Liver (tissue), 3 donors: ENCODE measurements around the gene PGGHG.

ENCODE experiments used
- CTCF ChIP-seq: fragments of 150-350 bp; IDR thresholded peaks from 2 replicates; pipeline ENCODE4 v1.5.1; 2017; ENCODE audit warnings: improper control_type of control experiment, low read depth, low read length; ENCODE audit not compliant: missing input control
- FOXA1 ChIP-seq: IDR thresholded peaks from 2 replicates; pipeline ENCODE4 v1.6.1; 2016; ENCODE audit warnings: antibody characterized with exemption
- FOXA2 ChIP-seq: IDR thresholded peaks from 2 replicates; pipeline ENCODE4 v1.6.1; 2016; ENCODE audit warnings: antibody characterized with exemption
- HNF4A ChIP-seq, 2 donors: conservative IDR thresholded peaks; 2 replicates each; pipeline ENCODE4 v1.6.1; 2016; ENCODE audit warnings: antibody characterized with exemption in 2 of 2, mild to moderate bottlenecking in 2 of 2
- MAX ChIP-seq: IDR thresholded peaks from 2 replicates; pipeline ENCODE4 v1.6.1; 2016; ENCODE audit warnings: antibody characterized with exemption
- RAD21 ChIP-seq, 2 donors: IDR thresholded peaks; 2 replicates each; pipeline ENCODE4 v1.6.1; 2016; ENCODE audit warnings: antibody characterized with exemption in 2 of 2, mild to moderate bottlenecking in 2 of 2
- REST ChIP-seq: IDR thresholded peaks from 2 replicates; pipeline ENCODE4 v1.6.1; 2016; ENCODE audit warnings: antibody characterized with exemption, mild to moderate bottlenecking
- donor health status: healthy.
- donor health status: healthy.

GRCh38 chr11:313304-313786, 24.4 kb downstream of the PGGHG start:
- TF ChIP-seq CTCF (no peak), RAD21 (IDR thresholded peaks at IDR 0.05) (no peak), HNF4A (conservative IDR thresholded peaks at IDR 0.05) (no peak), MAX (no peak), FOXA2 (no peak), FOXA1 (no peak), REST (no peak)
